Pancreas (tissue), 10 donors: ENCODE results near the gene TGIF2. TPM values are rescaled to one million over a fixed set of nuclear protein-coding genes. Genes with fewer than 3 reads are reported as not detected.

Source experiments
- ATAC-seq, 4 donors: fragments of 200-7000 bp; cut with Tn5 transposase; one replicate each; pipeline versions ENCODE4 v1.8.0 to v1.9.1; 2020; ENCODE audit warnings: mild to moderate bottlenecking in 4 of 4, moderate library complexity in 4 of 4
- DNase-seq, 6 donors: peaks; one replicate each; pipeline ENCODE4 v3.0.0-alpha.2; 2020
- FAIRE-seq: peaks from 2 replicates; lab custom pipeline; 2012; peaks lifted over from hg19 to GRCh38; lab: Jason Lieb, UNC
- H3K27ac ChIP-seq, 4 donors: fragments of 200-600 bp; sonication (generic); 1 replicate in 3 of 4; 2 replicates in 1 of 4; pipeline versions ENCODE4 v1.5.0 to v1.8.0; 2020
- H3K27me3 ChIP-seq, 4 donors: fragments of 200-600 bp; one replicate each; pipeline ENCODE4 v1.8.0; 2021
- H3K36me3 ChIP-seq, 3 donors: fragments of 200-600 bp; sonication (generic) in 1 of 3; one replicate each; pipeline versions ENCODE4 v1.5.0 to v1.8.0; 2020 to 2021
- H3K4me1 ChIP-seq, 3 donors: fragments of 200-600 bp; one replicate each; pipeline ENCODE4 v1.8.0; 2021
- H3K4me3 ChIP-seq, 4 donors: fragments of 200-600 bp; sonication (generic) in 2 of 4; one replicate each; pipeline versions ENCODE4 v1.5.0 to v1.8.0; 2020 to 2021
- H3K9me3 ChIP-seq, 4 donors: fragments of 200-600 bp; one replicate each; pipeline ENCODE4 v1.8.0; 2021
- CTCF ChIP-seq, 4 donors: fragments of 200-600 bp; sonication (generic) in 3 of 4; IDR thresholded peaks; one replicate each; pipeline versions ENCODE4 v1.5.0 to v1.8.0; 2021; ENCODE audit warnings: antibody characterized with exemption in 4 of 4
- WGBS, 2 donors: extraction: QIAGEN DNeasy Blood & Tissue Kit; methylation state at CpG; one replicate each; pipeline ENCODE4 v1.1.7; 2013; 5-methylcytosine and 5-hydroxymethylcytosine counted together
- intact Hi-C, 3 donors: fragments of 100-400 bp; cut with DNase I; formaldehyde crosslinking; loops; one replicate each; pipeline versions ENCODE4 v1.11.1 to v1.14.2; 2022
- polyA plus RNA-seq, 2 donors: library from polyadenylated mRNA; stranded (reverse); fragments of 200-250 nt; gene quantifications; one replicate each; pipeline ENCODE4 v1.2.3, GENCODE V29; 2013
- total RNA-seq, 6 donors: library from RNA; stranded (reverse); fragmentation: NEBNext Ultra II Directional in 4 of 6; extraction: Animal tissue kit (Norgen Biotek cat#: 25700) in 4 of 6; gene quantifications; one replicate each; pipeline versions ENCODE4 v1.2.1 to v1.2.4, GENCODE V29; 2021 to 2023
- donor health status: healthy with polysubstance abuse.
- donor health status: DM: no; HTN: no; CAD: no; lungs with moderate emphysema.
- donor health status: DM: no; HTN: no; CAD: no.
- donor health status: control.
- donor health status: control.
- donor health status: Bipolar disorder and iron deficiency.
- donor health status: DM: yes; HTN: yes; CAD: no.
- donor health status: DM: no; HTN: no; CAD: no.
- donor health status: DM: no; HTN: no; CAD: no.
- donor health status: DM: yes; HTN: yes; CAD: no.

TGIF2 gene
- total and polyA plus RNA-seq, 8 donors, result 5.7 to 18.9 (median 12.8) TPM

DNA sequence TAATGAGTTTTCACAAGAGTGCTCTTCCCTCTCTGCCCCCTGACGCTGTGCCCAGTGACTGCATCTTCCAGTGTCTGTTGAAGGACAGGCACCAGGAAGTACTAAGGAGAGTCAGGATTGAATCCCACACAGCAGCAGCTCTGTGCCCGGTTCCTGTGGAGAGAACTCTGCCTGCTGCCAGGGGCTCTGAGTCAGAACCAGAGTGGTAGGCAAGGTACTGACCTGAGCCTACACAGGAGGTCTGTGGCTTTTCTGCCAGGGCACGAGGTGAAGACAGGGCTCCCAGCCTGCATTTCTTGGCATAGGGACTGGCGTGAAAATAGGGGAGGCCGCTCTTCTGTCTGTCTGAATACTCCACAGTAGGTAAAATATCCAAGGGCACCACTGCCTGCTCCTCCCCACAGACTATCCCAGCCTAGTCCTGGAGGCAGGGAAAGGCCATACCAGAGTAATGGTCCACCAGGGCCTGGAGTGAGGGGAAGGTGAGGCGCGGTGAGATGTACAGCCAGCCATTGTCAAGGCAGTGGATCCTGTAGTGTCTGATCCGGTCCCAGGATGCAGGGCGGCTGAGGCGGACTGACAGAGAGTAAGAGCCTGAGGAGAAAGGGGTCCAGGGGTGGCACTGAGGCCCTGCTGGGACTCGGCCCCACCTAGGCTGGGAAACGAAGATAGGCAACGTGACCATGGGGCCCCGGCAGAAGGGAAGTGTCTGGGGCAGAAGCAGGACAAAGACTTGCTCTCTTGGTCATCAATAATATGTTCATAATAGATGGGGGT is 41.6 kb downstream of the TGIF2 start:
- H3K4me3 ChIP-seq, result no peak overlapping the region
- H3K9me3 ChIP-seq, result no peaks in the 10 kb centered on the region
- H3K4me1 ChIP-seq, result peaks cover 0 to 4% (median 0%) of the 10 kb centered on the region in 3 donors
- FAIRE-seq, result no peak
- peak; percentile 11 to 70 (median 46) for ATAC-seq
- intact Hi-C loops, result no loop called here
- no peak for DNase-seq
- TF ChIP-seq CTCF (IDR thresholded peaks at IDR 0.05), result no peak
- H3K27me3 ChIP-seq, result no peaks in the 10 kb centered on the region
- peak overlapping the region in 2 of 4 donors; percentile 58 to 62 for H3K27ac ChIP-seq
- peaks cover 3 to 22% (median 22%) of the 10 kb centered on the region in 3 donors for H3K36me3 ChIP-seq
- 81 to 86% methylated on average over 14 of the region's 14 CpGs for WGBS, 2 donors

GRCh38 chr20:36620917-36621316 is 47.5 kb downstream of the TGIF2 start:
- Histone ChIP-seq H3K27ac (no peak overlapping the region), H3K4me3 (no peak overlapping the region), H3K9me3 (no peaks in the 10 kb centered on the region), H3K36me3 (no peaks in the 10 kb centered on the region), H3K27me3 (no peaks in the 10 kb centered on the region), H3K4me1 (no peaks in the 10 kb centered on the region)
- FAIRE-seq (no peak), DNase-seq (no peak), ATAC-seq (no peak)
- WGBS, 2 donors, result 92 to 93% methylated on average over 5 of the region's 5 CpGs
- no peak for TF ChIP-seq CTCF (IDR thresholded peaks at IDR 0.05)
- intact Hi-C loops, result no loop called here

GRCh38 chr20:36623444-36623843 is 50.0 kb downstream of the TGIF2 start:
- Histone ChIP-seq H3K4me1 (no peaks in the 10 kb centered on the region), H3K4me3 (no peak overlapping the region), H3K36me3 (no peaks in the 10 kb centered on the region), H3K9me3 (no peaks in the 10 kb centered on the region), H3K27me3 (no peaks in the 10 kb centered on the region), H3K27ac (no peak overlapping the region)
- 72 to 78% methylated on average over 2 of the region's 2 CpGs for WGBS, 2 donors
- intact Hi-C loops, result no loop called here
- ATAC-seq, result no peak
- no peak for TF ChIP-seq CTCF (IDR thresholded peaks at IDR 0.05)
- DNase-seq, result no peak
- FAIRE-seq, result no peak

GRCh38 chr20:36624068-36624943 is 50.9 kb downstream of the TGIF2 start:
- intact Hi-C loops, result no loop called here
- peak overlapping the region in 1 of 4 donors; percentile 23 for H3K27ac ChIP-seq
- H3K36me3 ChIP-seq, result no peaks in the 10 kb centered on the region
- H3K4me1 ChIP-seq, result no peaks in the 10 kb centered on the region
- ATAC-seq (peak; percentile 64 to 90 (median 82)), FAIRE-seq (no peak), DNase-seq (no peak)
- H3K27me3 ChIP-seq, result no peaks in the 10 kb centered on the region
- WGBS, 2 donors, result 26 to 32% methylated on average over 14 of the region's 14 CpGs
- H3K4me3 ChIP-seq, result no peak overlapping the region
- TF ChIP-seq CTCF (IDR thresholded peaks at IDR 0.05), result no peak
- no peaks in the 10 kb centered on the region for H3K9me3 ChIP-seq
